Measurements from ENCODE around the gene FAM193A. TPM values are rescaled to one million over a fixed set of nuclear protein-coding genes. Genes with fewer than 3 reads are reported as not detected.

FAM193A gene
- polyA plus RNA-seq, 1 donor (not counting 4 experiments of a cell fraction or from before 2014, with no cell fraction given), result 3.6 TPM

GRCh38 chr4:2648159-2648814 lies 111.8 kb downstream of the FAM193A start:
- no peak overlapping the region for H3K9ac ChIP-seq (ENCODE audit: control insufficient read depth, extremely low read depth, insufficient read depth, low read length)
- no peak overlapping the region for H2AFZ ChIP-seq (ENCODE audit: control insufficient read depth, low read length)
- H3K36me3 ChIP-seq (ENCODE audit: control insufficient read depth in 2 of 2, extremely low read depth in 1 of 2, insufficient read depth in 2 of 2, low read length in 2 of 2), result peaks cover 5 to 28% of the 10 kb centered on the region in 2 experiments
- no peaks in the 10 kb centered on the region for H3K4me1 ChIP-seq (ENCODE audit: control insufficient read depth, extremely low read depth, insufficient read depth, low read length)
- H3K9me3 ChIP-seq (ENCODE audit: control insufficient read depth, low read depth, low read length), result no peaks in the 10 kb centered on the region
- H3K79me2 ChIP-seq (ENCODE audit: control insufficient read depth, insufficient read depth, low read length), result no peaks in the 10 kb centered on the region
- no peak overlapping the region for H3K4me2 ChIP-seq (ENCODE audit: control insufficient read depth, extremely low read depth, insufficient read depth, low read depth, low read length)
- DNase-seq (ENCODE audit: low read depth, low spot score), result no peak
- dilution Hi-C loops (cut with MboI; ENCODE audit: extremely low pct_ligation_motif_present, low sequenced_read_pairs), result no loop called here
- H3K27me3 ChIP-seq (ENCODE audit: control insufficient read depth, extremely low read depth, insufficient read depth, low read length), result no peaks in the 10 kb centered on the region
- no peak overlapping the region for H3K27ac ChIP-seq (ENCODE audit: control insufficient read depth, insufficient read depth, low read length)
- TF ChIP-seq CTCF (optimal IDR thresholded peaks at IDR 0.05 in 1 of 3, IDR thresholded peaks at IDR 0.05 in 1 of 3, conservative IDR thresholded peaks at IDR 0.05 in 1 of 3; ENCODE audit: extremely low read depth in 1 of 3, insufficient read depth in 2 of 3, low read length in 3 of 3), result no peak
- no peak for TF ChIP-seq EZH2 (IDR thresholded peaks at IDR 0.05; ENCODE audit: low read length)
- no peak overlapping the region for H3K4me3 ChIP-seq (ENCODE audit: control insufficient read depth in 2 of 3, extremely low read depth in 1 of 3, insufficient read depth in 2 of 3, low read depth in 1 of 3, low read length in 3 of 3)
- H4K20me1 ChIP-seq (ENCODE audit: control insufficient read depth, extremely low read depth, insufficient read depth, low read length), result no peaks in the 10 kb centered on the region
- no peak for FAIRE-seq
- no peaks in the 10 kb centered on the region for H3K9me1 ChIP-seq (ENCODE audit: control insufficient read depth, extremely low read depth, insufficient read depth, low read length)

- no peak for FAIRE-seq
- H3K36me3 ChIP-seq (ENCODE audit: control insufficient read depth in 2 of 2, extremely low read depth in 1 of 2, insufficient read depth in 2 of 2, low read length in 2 of 2), result peaks cover 0 to 26% of the 10 kb centered on the region in 2 experiments
- H3K27me3 ChIP-seq (ENCODE audit: control insufficient read depth, extremely low read depth, insufficient read depth, low read length), result no peaks in the 10 kb centered on the region
- no peaks in the 10 kb centered on the region for H3K79me2 ChIP-seq (ENCODE audit: control insufficient read depth, insufficient read depth, low read length)
- H3K4me1 ChIP-seq (ENCODE audit: control insufficient read depth, extremely low read depth, insufficient read depth, low read length), result no peaks in the 10 kb centered on the region
- no peak for TF ChIP-seq EZH2 (IDR thresholded peaks at IDR 0.05; ENCODE audit: low read length)
- TF ChIP-seq CTCF (optimal IDR thresholded peaks at IDR 0.05 in 1 of 3, IDR thresholded peaks at IDR 0.05 in 1 of 3, conservative IDR thresholded peaks at IDR 0.05 in 1 of 3; ENCODE audit: extremely low read depth in 1 of 3, insufficient read depth in 2 of 3, low read length in 3 of 3), result no peak
- H2AFZ ChIP-seq (ENCODE audit: control insufficient read depth, low read length), result no peak overlapping the region
- dilution Hi-C loops (cut with MboI; ENCODE audit: extremely low pct_ligation_motif_present, low sequenced_read_pairs), result no loop called here
- no peak for DNase-seq (ENCODE audit: low read depth, low spot score)
- no peak overlapping the region for H3K27ac ChIP-seq (ENCODE audit: control insufficient read depth, insufficient read depth, low read length)
- H4K20me1 ChIP-seq (ENCODE audit: control insufficient read depth, extremely low read depth, insufficient read depth, low read length), result no peaks in the 10 kb centered on the region
- no peak overlapping the region for H3K4me2 ChIP-seq (ENCODE audit: control insufficient read depth, extremely low read depth, insufficient read depth, low read depth, low read length)
- no peaks in the 10 kb centered on the region for H3K9me3 ChIP-seq (ENCODE audit: control insufficient read depth, low read depth, low read length)
- no peak overlapping the region for H3K4me3 ChIP-seq (ENCODE audit: control insufficient read depth in 2 of 3, extremely low read depth in 1 of 3, insufficient read depth in 2 of 3, low read depth in 1 of 3, low read length in 3 of 3)
- no peak overlapping the region for H3K9ac ChIP-seq (ENCODE audit: control insufficient read depth, extremely low read depth, insufficient read depth, low read length)
- H3K9me1 ChIP-seq (ENCODE audit: control insufficient read depth, extremely low read depth, insufficient read depth, low read length), result no peaks in the 10 kb centered on the region
Observed at GRCh38 chr4:2649604-2650114, 113.2 kb downstream of the FAM193A start.
